Glutamatergic neuron (in vitro differentiated cells): ENCODE data around the gene B4GALT2. TPM values are rescaled to one million over a fixed set of nuclear protein-coding genes. Genes with fewer than 3 reads are reported as not detected.

Experiments used
- DNase-seq: peaks from one replicate; pipeline ENCODE4 v3.0.0; 2022
- H3K27ac Mint-ChIP-seq: one replicate; pipeline ENCODE4 v1.8.0; 2020; ENCODE audit warnings: mild to moderate bottlenecking, mixed read lengths, inconsistent platforms; ENCODE audit not compliant: unreplicated experiment
- H3K27me3 Mint-ChIP-seq: one replicate; pipeline ENCODE4 v1.8.0; 2020; ENCODE audit warnings: mild to moderate bottlenecking, moderate library complexity, mixed read lengths, inconsistent platforms; ENCODE audit not compliant: unreplicated experiment
- H3K36me3 Mint-ChIP-seq: one replicate; pipeline ENCODE4 v1.8.0; 2020; ENCODE audit warnings: mild to moderate bottlenecking, mixed read lengths, inconsistent platforms; ENCODE audit not compliant: unreplicated experiment
- H3K4me1 Mint-ChIP-seq: one replicate; pipeline ENCODE4 v1.8.0; 2020; ENCODE audit warnings: mild to moderate bottlenecking, low read depth, mixed read lengths, inconsistent platforms; ENCODE audit not compliant: unreplicated experiment
- H3K4me3 Mint-ChIP-seq: one replicate; pipeline ENCODE4 v1.8.0; 2020; ENCODE audit warnings: mild to moderate bottlenecking, mixed read lengths, inconsistent platforms; ENCODE audit not compliant: unreplicated experiment
- H3K9me3 Mint-ChIP-seq: one replicate; pipeline ENCODE4 v1.8.0; 2020; ENCODE audit warnings: mild to moderate bottlenecking, moderate library complexity, mixed read lengths, inconsistent platforms; ENCODE audit not compliant: unreplicated experiment
- total RNA-seq: library from RNA; stranded (reverse); fragmentation: NEBNext Ultra II Directional; extraction: Animal tissue kit (Norgen Biotek cat#: 25700); gene quantifications from one replicate; pipeline ENCODE4 v1.2.1, GENCODE V29; 2021; ENCODE audit not compliant: unreplicated experiment
- TF ChIP-seq, protein P1 (sequence below): fragments of 200-600 bp; sonication (generic); IDR thresholded peaks from one replicate; pipeline ENCODE4 v1.5.0; 2021; ENCODE audit not compliant: partially characterized antibody, unreplicated experiment

Gene B4GALT2
- total RNA-seq, 1 donor from 2014 or later, result 45.7 TPM

DNA sequence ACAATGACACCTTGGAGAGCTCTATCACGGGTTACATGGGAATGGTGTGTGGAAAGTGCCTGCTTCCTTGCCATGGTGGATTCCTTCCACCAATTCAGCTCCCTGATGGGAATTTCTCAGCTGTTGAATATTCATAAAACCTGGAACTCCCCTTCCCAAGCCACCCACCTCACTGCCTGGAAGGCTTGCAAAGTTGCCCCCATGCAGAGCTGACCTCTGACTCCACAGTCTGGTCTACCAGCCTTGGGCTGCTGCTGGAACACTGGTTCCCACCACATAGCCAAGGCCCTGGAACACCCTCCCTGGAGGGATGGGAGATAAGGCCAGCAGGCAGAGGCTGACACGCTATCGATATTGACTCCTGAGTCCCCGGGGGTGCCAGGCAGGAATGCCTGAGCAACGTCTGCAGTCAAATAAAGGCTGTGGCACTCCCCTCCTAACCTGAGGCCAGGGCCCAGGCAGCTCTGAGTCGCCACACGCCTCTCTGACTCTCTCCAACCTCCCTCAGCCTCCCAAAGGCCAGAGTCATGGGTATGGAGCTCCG lies 21.2 kb downstream of the B4GALT2 start:
- no peaks in the 10 kb centered on the region for H3K36me3 Mint-ChIP-seq
- H3K9me3 Mint-ChIP-seq, result peaks cover 1% of the 10 kb centered on the region
- peaks cover 6% of the 10 kb centered on the region for H3K4me1 Mint-ChIP-seq
- TF ChIP-seq, protein P1, sequence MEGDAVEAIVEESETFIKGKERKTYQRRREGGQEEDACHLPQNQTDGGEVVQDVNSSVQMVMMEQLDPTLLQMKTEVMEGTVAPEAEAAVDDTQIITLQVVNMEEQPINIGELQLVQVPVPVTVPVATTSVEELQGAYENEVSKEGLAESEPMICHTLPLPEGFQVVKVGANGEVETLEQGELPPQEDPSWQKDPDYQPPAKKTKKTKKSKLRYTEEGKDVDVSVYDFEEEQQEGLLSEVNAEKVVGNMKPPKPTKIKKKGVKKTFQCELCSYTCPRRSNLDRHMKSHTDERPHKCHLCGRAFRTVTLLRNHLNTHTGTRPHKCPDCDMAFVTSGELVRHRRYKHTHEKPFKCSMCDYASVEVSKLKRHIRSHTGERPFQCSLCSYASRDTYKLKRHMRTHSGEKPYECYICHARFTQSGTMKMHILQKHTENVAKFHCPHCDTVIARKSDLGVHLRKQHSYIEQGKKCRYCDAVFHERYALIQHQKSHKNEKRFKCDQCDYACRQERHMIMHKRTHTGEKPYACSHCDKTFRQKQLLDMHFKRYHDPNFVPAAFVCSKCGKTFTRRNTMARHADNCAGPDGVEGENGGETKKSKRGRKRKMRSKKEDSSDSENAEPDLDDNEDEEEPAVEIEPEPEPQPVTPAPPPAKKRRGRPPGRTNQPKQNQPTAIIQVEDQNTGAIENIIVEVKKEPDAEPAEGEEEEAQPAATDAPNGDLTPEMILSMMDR, result no peak
- H3K27ac Mint-ChIP-seq, result no peak overlapping the region
- DNase-seq, result no peak
- peaks cover 6% of the 10 kb centered on the region for H3K27me3 Mint-ChIP-seq
- H3K4me3 Mint-ChIP-seq, result no peak overlapping the region

- Mint-ChIP-seq H3K9me3 (peaks cover 1% of the 10 kb centered on the region), H3K4me1 (peaks cover 2% of the 10 kb centered on the region), H3K36me3 (no peaks in the 10 kb centered on the region), H3K4me3 (no peak overlapping the region), H3K27ac (no peak overlapping the region), H3K27me3 (peaks cover 4% of the 10 kb centered on the region)
- TF ChIP-seq, protein P1, result no peak
- DNase-seq, result no peak
Observed at GRCh38 chr1:44002165-44002564, 23.2 kb downstream of the B4GALT2 start.

- peaks cover 1% of the 10 kb centered on the region for H3K9me3 Mint-ChIP-seq
- DNase-seq, result no peak
- H3K27me3 Mint-ChIP-seq, result peaks cover 4% of the 10 kb centered on the region
- H3K4me3 Mint-ChIP-seq, result no peak overlapping the region
- TF ChIP-seq, protein P1, result peak; percentile 57
- H3K36me3 Mint-ChIP-seq, result no peaks in the 10 kb centered on the region
- peaks cover 2% of the 10 kb centered on the region for H3K4me1 Mint-ChIP-seq
- H3K27ac Mint-ChIP-seq, result no peak overlapping the region
Observed at GRCh38 chr1:44002606-44003157, 23.7 kb downstream of the B4GALT2 start.

DNA sequence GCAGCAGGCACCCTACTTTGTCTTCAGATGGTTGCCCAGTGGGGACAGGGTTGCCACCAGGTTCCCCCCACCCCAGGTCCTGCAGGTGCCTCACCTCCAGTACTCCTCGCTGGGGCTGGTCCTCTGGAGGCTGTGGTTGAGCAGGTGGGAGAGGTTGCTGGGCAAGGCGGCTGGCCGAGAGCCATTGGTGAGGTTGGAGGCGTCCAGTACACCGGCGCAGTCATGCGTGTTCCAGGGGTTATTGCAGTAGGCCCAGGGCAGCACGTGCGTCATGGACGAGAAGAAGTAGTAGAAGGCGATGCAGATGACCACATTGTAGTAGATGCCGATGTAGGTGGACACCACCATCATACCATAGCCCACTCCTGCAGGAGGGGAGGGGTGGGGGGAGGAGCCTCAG lies 29.2 kb downstream of the B4GALT2 start:
- H3K4me1 Mint-ChIP-seq, result peaks cover 2% of the 10 kb centered on the region
- H3K36me3 Mint-ChIP-seq, result no peaks in the 10 kb centered on the region
- TF ChIP-seq, protein P1, result no peak
- H3K27ac Mint-ChIP-seq, result no peak overlapping the region
- H3K9me3 Mint-ChIP-seq, result no peaks in the 10 kb centered on the region
- H3K27me3 Mint-ChIP-seq, result peaks cover 4% of the 10 kb centered on the region
- no peak overlapping the region for H3K4me3 Mint-ChIP-seq
- DNase-seq, result no peak

DNA sequence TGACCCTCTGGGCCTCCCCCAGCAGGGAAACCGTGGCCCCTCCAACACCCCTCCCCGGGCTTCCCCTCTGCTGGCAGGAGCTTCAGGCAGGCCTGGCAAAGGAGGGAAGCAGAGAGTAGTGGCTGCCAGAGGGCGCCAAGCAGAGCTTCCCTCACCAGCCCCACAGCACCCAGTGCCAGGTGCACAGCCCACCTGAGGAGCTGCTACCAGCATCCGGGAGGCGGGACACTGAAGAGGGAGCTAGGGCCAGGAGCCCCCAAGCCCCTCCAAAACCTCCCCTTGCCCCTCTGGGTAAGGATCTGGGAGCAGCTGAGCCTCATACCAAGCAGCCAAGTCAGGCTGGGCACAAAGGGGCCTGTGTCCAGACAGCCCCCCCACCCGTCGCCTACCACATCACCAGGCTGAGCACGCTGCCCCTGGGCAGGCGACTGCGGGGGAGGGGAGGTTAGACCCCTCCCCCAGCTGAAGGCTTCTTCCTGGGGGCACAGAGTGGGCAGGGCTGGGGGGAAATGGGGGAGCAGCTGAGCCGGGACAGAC lies 32.0 kb downstream of the B4GALT2 start:
- TF ChIP-seq, protein P1, result no peak
- no peak overlapping the region for H3K4me3 Mint-ChIP-seq
- H3K9me3 Mint-ChIP-seq, result no peaks in the 10 kb centered on the region
- peaks cover 4% of the 10 kb centered on the region for H3K27me3 Mint-ChIP-seq
- DNase-seq, result no peak
- no peak overlapping the region for H3K27ac Mint-ChIP-seq
- H3K36me3 Mint-ChIP-seq, result no peaks in the 10 kb centered on the region
- no peaks in the 10 kb centered on the region for H3K4me1 Mint-ChIP-seq
